Liver (tissue), 3 donors: ENCODE data around the gene NDUFS2.

ENCODE experiments used
- FOXA1 ChIP-seq: IDR thresholded peaks from 2 replicates; pipeline ENCODE4 v1.6.1; 2016; ENCODE audit warnings: antibody characterized with exemption
- HNF4A ChIP-seq, 2 donors: conservative IDR thresholded peaks; 2 replicates each; pipeline ENCODE4 v1.6.1; 2016; ENCODE audit warnings: antibody characterized with exemption in 2 of 2, mild to moderate bottlenecking in 2 of 2
- RAD21 ChIP-seq, 2 donors: IDR thresholded peaks; 2 replicates each; pipeline ENCODE4 v1.6.1; 2016; ENCODE audit warnings: antibody characterized with exemption in 2 of 2, mild to moderate bottlenecking in 2 of 2
- TF ChIP-seq, protein P1 (sequence below): fragments of 150-350 bp; IDR thresholded peaks from 2 replicates; pipeline ENCODE4 v1.5.1; 2017; ENCODE audit warnings: improper control_type of control experiment, low read depth, low read length; ENCODE audit not compliant: missing input control
- TF ChIP-seq, protein P2 (sequence below): IDR thresholded peaks from 2 replicates; pipeline ENCODE4 v1.6.1; 2016; ENCODE audit warnings: antibody characterized with exemption
- donor health status: healthy.
- donor health status: healthy.

DNA sequence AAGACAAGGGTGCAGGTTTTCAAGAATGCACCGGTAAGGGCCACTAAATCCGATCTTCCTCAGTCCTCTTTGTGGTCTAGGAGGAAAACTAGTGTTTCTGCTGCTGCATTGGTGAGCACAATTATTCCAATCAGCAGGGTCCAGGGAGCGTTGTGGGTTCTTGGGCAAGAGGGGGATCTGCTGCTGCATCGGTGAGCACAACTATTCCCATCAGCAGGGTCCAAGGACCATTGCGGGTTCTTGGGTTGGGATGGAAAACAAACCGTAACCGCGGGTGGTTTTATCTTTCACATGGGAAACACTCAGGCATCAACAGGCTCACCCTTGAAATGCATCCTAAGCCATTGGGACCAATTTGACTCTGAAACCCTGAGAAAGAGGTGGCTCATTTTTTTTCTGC, 49.4 kb downstream of the NDUFS2 start:
- TF ChIP-seq, protein P1, sequence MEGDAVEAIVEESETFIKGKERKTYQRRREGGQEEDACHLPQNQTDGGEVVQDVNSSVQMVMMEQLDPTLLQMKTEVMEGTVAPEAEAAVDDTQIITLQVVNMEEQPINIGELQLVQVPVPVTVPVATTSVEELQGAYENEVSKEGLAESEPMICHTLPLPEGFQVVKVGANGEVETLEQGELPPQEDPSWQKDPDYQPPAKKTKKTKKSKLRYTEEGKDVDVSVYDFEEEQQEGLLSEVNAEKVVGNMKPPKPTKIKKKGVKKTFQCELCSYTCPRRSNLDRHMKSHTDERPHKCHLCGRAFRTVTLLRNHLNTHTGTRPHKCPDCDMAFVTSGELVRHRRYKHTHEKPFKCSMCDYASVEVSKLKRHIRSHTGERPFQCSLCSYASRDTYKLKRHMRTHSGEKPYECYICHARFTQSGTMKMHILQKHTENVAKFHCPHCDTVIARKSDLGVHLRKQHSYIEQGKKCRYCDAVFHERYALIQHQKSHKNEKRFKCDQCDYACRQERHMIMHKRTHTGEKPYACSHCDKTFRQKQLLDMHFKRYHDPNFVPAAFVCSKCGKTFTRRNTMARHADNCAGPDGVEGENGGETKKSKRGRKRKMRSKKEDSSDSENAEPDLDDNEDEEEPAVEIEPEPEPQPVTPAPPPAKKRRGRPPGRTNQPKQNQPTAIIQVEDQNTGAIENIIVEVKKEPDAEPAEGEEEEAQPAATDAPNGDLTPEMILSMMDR = no peak
- TF ChIP-seq, protein P2, sequence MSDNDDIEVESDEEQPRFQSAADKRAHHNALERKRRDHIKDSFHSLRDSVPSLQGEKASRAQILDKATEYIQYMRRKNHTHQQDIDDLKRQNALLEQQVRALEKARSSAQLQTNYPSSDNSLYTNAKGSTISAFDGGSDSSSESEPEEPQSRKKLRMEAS = no peak
- TF ChIP-seq RAD21 (IDR thresholded peaks at IDR 0.05) = no peak
- no peak for TF ChIP-seq HNF4A (conservative IDR thresholded peaks at IDR 0.05)
- no peak for TF ChIP-seq FOXA1
